ENCODE results near the gene PRPSAP2. TPM values are rescaled to one million over a fixed set of nuclear protein-coding genes. Genes with fewer than 3 reads are reported as not detected.

The PRPSAP2 gene
- polyA plus RNA-seq, 2 donors: 14.7 to 20.3 TPM

GRCh38 chr17:18964550-18964949, 106.6 kb downstream of the PRPSAP2 start:
- Histone ChIP-seq H3K4me1 (ENCODE audit: control insufficient read depth in 2 of 2, insufficient read depth in 2 of 2, low read length in 1 of 2) (peaks cover 2 to 20% of the 10 kb centered on the region in 2 donors), H3K27ac (ENCODE audit: low read depth in 2 of 2, low read length in 1 of 2) (no peak overlapping the region), H3K4me3 (ENCODE audit: low read depth in 1 of 2, low read length in 2 of 2) (no peak overlapping the region), H3K9me3 (ENCODE audit: control insufficient read depth in 2 of 2, insufficient read depth in 1 of 2, low read depth in 1 of 2, low read length in 1 of 2) (no peaks in the 10 kb centered on the region), H3K27me3 (ENCODE audit: control insufficient read depth in 1 of 2, insufficient read depth in 2 of 2, low read length in 2 of 2) (no peaks in the 10 kb centered on the region), H3K36me3 (ENCODE audit: control insufficient read depth in 2 of 2, insufficient read depth in 2 of 2, low read length in 1 of 2) (peaks cover 0 to 9% of the 10 kb centered on the region in 2 donors)
- WGBS, 2 donors: 86 to 88% methylated on average over 9 of the region's 9 CpGs

GRCh38 chr17:18965530-18966236, 107.8 kb downstream of the PRPSAP2 start:
- H3K4me3 ChIP-seq (ENCODE audit: low read depth in 1 of 2, low read length in 2 of 2): no peak overlapping the region
- no peak overlapping the region for H3K27ac ChIP-seq (ENCODE audit: low read depth in 2 of 2, low read length in 1 of 2)
- H3K27me3 ChIP-seq (ENCODE audit: control insufficient read depth in 1 of 2, insufficient read depth in 2 of 2, low read length in 2 of 2): no peaks in the 10 kb centered on the region
- WGBS, 2 donors: 73 to 76% methylated on average over 14 of the region's 14 CpGs
- no peaks in the 10 kb centered on the region for H3K9me3 ChIP-seq (ENCODE audit: control insufficient read depth in 2 of 2, insufficient read depth in 1 of 2, low read depth in 1 of 2, low read length in 1 of 2)
- peaks cover 2 to 27% of the 10 kb centered on the region in 2 donors for H3K4me1 ChIP-seq (ENCODE audit: control insufficient read depth in 2 of 2, insufficient read depth in 2 of 2, low read length in 1 of 2)
- peaks cover 0 to 9% of the 10 kb centered on the region in 2 donors for H3K36me3 ChIP-seq (ENCODE audit: control insufficient read depth in 2 of 2, insufficient read depth in 2 of 2, low read length in 1 of 2)

- no peaks in the 10 kb centered on the region for H3K27me3 ChIP-seq (ENCODE audit: control insufficient read depth in 1 of 2, insufficient read depth in 2 of 2, low read length in 2 of 2)
- peak overlapping the region in 1 of 2 donors; percentile 87 for H3K27ac ChIP-seq (ENCODE audit: low read depth in 2 of 2, low read length in 1 of 2)
- no peak overlapping the region for H3K4me3 ChIP-seq (ENCODE audit: low read depth in 1 of 2, low read length in 2 of 2)
- H3K9me3 ChIP-seq (ENCODE audit: control insufficient read depth in 2 of 2, insufficient read depth in 1 of 2, low read depth in 1 of 2, low read length in 1 of 2): no peaks in the 10 kb centered on the region
- H3K36me3 ChIP-seq (ENCODE audit: control insufficient read depth in 2 of 2, insufficient read depth in 2 of 2, low read length in 1 of 2): peaks cover under 1 to 21% of the 10 kb centered on the region in 2 donors
- peaks cover 2 to 28% of the 10 kb centered on the region in 2 donors for H3K4me1 ChIP-seq (ENCODE audit: control insufficient read depth in 2 of 2, insufficient read depth in 2 of 2, low read length in 1 of 2)
- 63 to 69% methylated on average over 19 of the region's 19 CpGs for WGBS, 2 donors
These were observed 109.1 kb downstream of the PRPSAP2 start for GRCh38 chr17:18966831-18967624.

- H3K4me1 ChIP-seq (ENCODE audit: control insufficient read depth in 2 of 2, insufficient read depth in 2 of 2, low read length in 1 of 2): peaks cover 2 to 28% of the 10 kb centered on the region in 2 donors
- no peaks in the 10 kb centered on the region for H3K27me3 ChIP-seq (ENCODE audit: control insufficient read depth in 1 of 2, insufficient read depth in 2 of 2, low read length in 2 of 2)
- no peak overlapping the region for H3K4me3 ChIP-seq (ENCODE audit: low read depth in 1 of 2, low read length in 2 of 2)
- H3K36me3 ChIP-seq (ENCODE audit: control insufficient read depth in 2 of 2, insufficient read depth in 2 of 2, low read length in 1 of 2): peaks cover 3 to 26% of the 10 kb centered on the region in 2 donors
- peak overlapping the region; percentile 80 to 92 for H3K27ac ChIP-seq (ENCODE audit: low read depth in 2 of 2, low read length in 1 of 2)
- no peaks in the 10 kb centered on the region for H3K9me3 ChIP-seq (ENCODE audit: control insufficient read depth in 2 of 2, insufficient read depth in 1 of 2, low read depth in 1 of 2, low read length in 1 of 2)
- WGBS, 2 donors: 37 to 38% methylated on average over 4 of the region's 4 CpGs
These were observed 110.0 kb downstream of the PRPSAP2 start for GRCh38 chr17:18967916-18968315.

GRCh38 chr17:18968345-18968744, 110.4 kb downstream of the PRPSAP2 start:
- Histone ChIP-seq H3K9me3 (ENCODE audit: control insufficient read depth in 2 of 2, insufficient read depth in 1 of 2, low read depth in 1 of 2, low read length in 1 of 2) (no peaks in the 10 kb centered on the region), H3K4me1 (ENCODE audit: control insufficient read depth in 2 of 2, insufficient read depth in 2 of 2, low read length in 1 of 2) (peaks cover 2 to 28% of the 10 kb centered on the region in 2 donors), H3K27me3 (ENCODE audit: control insufficient read depth in 1 of 2, insufficient read depth in 2 of 2, low read length in 2 of 2) (no peaks in the 10 kb centered on the region), H3K36me3 (ENCODE audit: control insufficient read depth in 2 of 2, insufficient read depth in 2 of 2, low read length in 1 of 2) (peaks cover 3 to 29% of the 10 kb centered on the region in 2 donors), H3K4me3 (ENCODE audit: low read depth in 1 of 2, low read length in 2 of 2) (no peak overlapping the region), H3K27ac (ENCODE audit: low read depth in 2 of 2, low read length in 1 of 2) (peak overlapping the region; percentile 80 to 92)
- 75 to 78% methylated on average over 4 of the region's 4 CpGs for WGBS, 2 donors

GRCh38 chr17:18968945-18969887, 111.3 kb downstream of the PRPSAP2 start:
- Histone ChIP-seq H3K27me3 (ENCODE audit: control insufficient read depth in 1 of 2, insufficient read depth in 2 of 2, low read length in 2 of 2) (no peaks in the 10 kb centered on the region), H3K4me3 (ENCODE audit: low read depth in 1 of 2, low read length in 2 of 2) (no peak overlapping the region), H3K27ac (ENCODE audit: low read depth in 2 of 2, low read length in 1 of 2) (peak overlapping the region; percentile 80 to 92), H3K9me3 (ENCODE audit: control insufficient read depth in 2 of 2, insufficient read depth in 1 of 2, low read depth in 1 of 2, low read length in 1 of 2) (no peaks in the 10 kb centered on the region), H3K4me1 (ENCODE audit: control insufficient read depth in 2 of 2, insufficient read depth in 2 of 2, low read length in 1 of 2) (peaks cover 2 to 28% of the 10 kb centered on the region in 2 donors), H3K36me3 (ENCODE audit: control insufficient read depth in 2 of 2, insufficient read depth in 2 of 2, low read length in 1 of 2) (peaks cover 3 to 31% of the 10 kb centered on the region in 2 donors)
- 59 to 64% methylated on average over 20 to 23 of the region's 23 CpGs for WGBS, 2 donors

GRCh38 chr17:18970582-18971480, 112.9 kb downstream of the PRPSAP2 start:
- no peak overlapping the region for H3K4me3 ChIP-seq (ENCODE audit: low read depth in 1 of 2, low read length in 2 of 2)
- H3K9me3 ChIP-seq (ENCODE audit: control insufficient read depth in 2 of 2, insufficient read depth in 1 of 2, low read depth in 1 of 2, low read length in 1 of 2): no peaks in the 10 kb centered on the region
- H3K4me1 ChIP-seq (ENCODE audit: control insufficient read depth in 2 of 2, insufficient read depth in 2 of 2, low read length in 1 of 2): peaks cover 2 to 34% of the 10 kb centered on the region in 2 donors
- H3K36me3 ChIP-seq (ENCODE audit: control insufficient read depth in 2 of 2, insufficient read depth in 2 of 2, low read length in 1 of 2): peaks cover 3 to 36% of the 10 kb centered on the region in 2 donors
- no peaks in the 10 kb centered on the region for H3K27me3 ChIP-seq (ENCODE audit: control insufficient read depth in 1 of 2, insufficient read depth in 2 of 2, low read length in 2 of 2)
- H3K27ac ChIP-seq (ENCODE audit: low read depth in 2 of 2, low read length in 1 of 2): peak overlapping the region; percentile 80 to 92
- WGBS, 2 donors: 85% methylated on average over 28 of the region's 28 CpGs

- peak overlapping the region in 1 of 2 donors; percentile 63 for H3K27ac ChIP-seq (ENCODE audit: low read depth in 2 of 2, low read length in 1 of 2)
- H3K27me3 ChIP-seq (ENCODE audit: control insufficient read depth in 1 of 2, insufficient read depth in 2 of 2, low read length in 2 of 2): no peaks in the 10 kb centered on the region
- 84 to 87% methylated on average over 7 of the region's 7 CpGs for WGBS, 2 donors
- H3K36me3 ChIP-seq (ENCODE audit: control insufficient read depth in 2 of 2, insufficient read depth in 2 of 2, low read length in 1 of 2): peaks cover 3 to 42% of the 10 kb centered on the region in 2 donors
- H3K4me3 ChIP-seq (ENCODE audit: low read depth in 1 of 2, low read length in 2 of 2): no peak overlapping the region
- H3K4me1 ChIP-seq (ENCODE audit: control insufficient read depth in 2 of 2, insufficient read depth in 2 of 2, low read length in 1 of 2): peaks cover 2 to 34% of the 10 kb centered on the region in 2 donors
- no peaks in the 10 kb centered on the region for H3K9me3 ChIP-seq (ENCODE audit: control insufficient read depth in 2 of 2, insufficient read depth in 1 of 2, low read depth in 1 of 2, low read length in 1 of 2)
These were observed 113.9 kb downstream of the PRPSAP2 start for GRCh38 chr17:18971801-18972200.

Data from esophagus (tissue), 2 donors.